H9 (cell line): ENCODE measurements around the gene STARD8. TPM values are rescaled to one million over a fixed set of nuclear protein-coding genes. Genes with fewer than 3 reads are reported as not detected.

Experiments
- DNase-seq: peaks from one replicate; pipeline ENCODE4 v3.0.0-alpha.2; 2017
- H2AFZ ChIP-seq: one replicate; pipeline ENCODE4 v1.6.1; 2013; ENCODE audit warnings: mild to moderate bottlenecking, low read length, control low read depth, moderate library complexity
- H2AK5ac ChIP-seq: 2 replicates; pipeline ENCODE4 v1.6.1; 2013; ENCODE audit warnings: low read length, control low read depth, mixed read lengths; ENCODE audit not compliant: insufficient read length
- H2BK120ac ChIP-seq: one replicate; pipeline ENCODE4 v1.6.1; 2013; ENCODE audit warnings: low read depth, mild to moderate bottlenecking, low read length, control low read depth, inconsistent platforms; ENCODE audit not compliant: poor library complexity, severe bottlenecking
- H2BK12ac ChIP-seq: 2 replicates; pipeline ENCODE4 v1.6.1; 2013; ENCODE audit warnings: low read length, control low read depth, mixed read lengths, low read depth; ENCODE audit not compliant: insufficient read length
- H2BK15ac ChIP-seq: 2 replicates; pipeline ENCODE4 v1.6.1; 2013; ENCODE audit warnings: low read depth, low read length, control low read depth
- H2BK20ac ChIP-seq: one replicate; pipeline ENCODE4 v1.6.1; 2013; ENCODE audit warnings: low read depth, mild to moderate bottlenecking, low read length, control low read depth, inconsistent platforms; ENCODE audit not compliant: poor library complexity, severe bottlenecking
- H2BK5ac ChIP-seq: 2 replicates; pipeline ENCODE4 v1.6.1; 2013; ENCODE audit warnings: low read length, control low read depth, mixed read lengths; ENCODE audit not compliant: insufficient read length
- H3K14ac ChIP-seq: 2 replicates; pipeline ENCODE4 v1.6.1; 2013; ENCODE audit warnings: low read length, control low read depth; ENCODE audit not compliant: insufficient read depth
- H3K18ac ChIP-seq: 2 replicates; pipeline ENCODE4 v1.6.1; 2013; ENCODE audit warnings: low read depth, mild to moderate bottlenecking, mixed read lengths, low read length, control low read depth; ENCODE audit not compliant: insufficient read length
- H3K23ac ChIP-seq: 2 replicates; pipeline ENCODE4 v1.6.1; 2013; ENCODE audit warnings: low read length, control low read depth, mixed read lengths, low read depth; ENCODE audit not compliant: insufficient read length
- H3K23me2 ChIP-seq: 2 replicates; pipeline ENCODE4 v1.6.1; 2013; ENCODE audit warnings: low read depth, mild to moderate bottlenecking, mixed read lengths, low read length, control low read depth; ENCODE audit not compliant: insufficient read length, poor library complexity, severe bottlenecking
- H3K27ac ChIP-seq: 2 replicates; pipeline ENCODE4 v1.5.1; 2013; ENCODE audit warnings: low read length, control low read depth, mixed read lengths, low read depth; ENCODE audit not compliant: insufficient read length
- H3K27me3 ChIP-seq: 2 replicates; pipeline ENCODE4 v1.6.1; 2013; ENCODE audit warnings: low read length, control low read depth, inconsistent platforms; ENCODE audit not compliant: insufficient read depth
- H3K4ac ChIP-seq: 2 replicates; pipeline ENCODE4 v1.6.1; 2013; ENCODE audit warnings: low read depth, mild to moderate bottlenecking, control low read depth, inconsistent platforms, low read length, moderate library complexity
- H3K4me1 ChIP-seq: 2 replicates; pipeline ENCODE4 v1.6.1; 2013; ENCODE audit warnings: low read length, control low read depth, inconsistent platforms; ENCODE audit not compliant: insufficient read depth
- H3K4me2 ChIP-seq: 2 replicates; pipeline ENCODE4 v1.6.1; 2013; ENCODE audit warnings: low read length, control low read depth, mixed read lengths; ENCODE audit not compliant: insufficient read length, insufficient read depth
- H3K56ac ChIP-seq: 2 replicates; pipeline ENCODE4 v1.6.1; 2013; ENCODE audit warnings: low read depth, mild to moderate bottlenecking, mixed read lengths, low read length, control low read depth; ENCODE audit not compliant: insufficient read length
- H3K79me1 ChIP-seq: 2 replicates; pipeline ENCODE4 v1.6.1; 2013; ENCODE audit warnings: low read depth, mild to moderate bottlenecking, moderate library complexity, low read length, control low read depth, inconsistent platforms; ENCODE audit not compliant: insufficient read depth, poor library complexity, severe bottlenecking
- H3K79me2 ChIP-seq: 2 replicates; pipeline ENCODE4 v1.6.1; 2013; ENCODE audit warnings: low read length, control low read depth, inconsistent platforms; ENCODE audit not compliant: insufficient read depth
- H3K9ac ChIP-seq: 2 replicates; pipeline ENCODE4 v1.6.1; 2013; ENCODE audit warnings: low read length, control low read depth, mixed read lengths; ENCODE audit not compliant: insufficient read length; ENCODE audit errors: extremely low read depth
- H3K9me3 ChIP-seq: one replicate; pipeline ENCODE4 v1.6.1; 2013; ENCODE audit warnings: low read depth, low read length, inconsistent platforms; ENCODE audit not compliant: control insufficient read depth
- H3T11ph ChIP-seq: one replicate; pipeline ENCODE4 v1.6.1; 2013; ENCODE audit warnings: mild to moderate bottlenecking, low read length, control low read depth, inconsistent platforms
- H4K20me1 ChIP-seq: one replicate; pipeline ENCODE4 v1.6.1; 2013; ENCODE audit not compliant: control insufficient read depth, insufficient read length, insufficient read depth
- H4K5ac ChIP-seq: 2 replicates; pipeline ENCODE4 v1.6.1; 2013; ENCODE audit warnings: low read depth, mild to moderate bottlenecking, mixed read lengths, low read length, control low read depth; ENCODE audit not compliant: insufficient read length
- H4K8ac ChIP-seq: replicated peaks from 2 replicates; pipeline ENCODE4 v1.6.1; 2013; ENCODE audit warnings: low read length, control low read depth, mixed read lengths, low read depth; ENCODE audit not compliant: insufficient read length
- H4K91ac ChIP-seq: 2 replicates; pipeline ENCODE4 v1.6.1; 2013; ENCODE audit warnings: low read depth, mild to moderate bottlenecking, moderate library complexity, mixed read lengths, low read length, control low read depth; ENCODE audit not compliant: insufficient read length
- H3K27ac Mint-ChIP-seq, 3 experiments: 2 replicates in 2 of 3; 3 replicates in 1 of 3; pipeline ENCODE4 v1.8.0; 2020 to 2021; ENCODE audit warnings: mixed read lengths in 3 of 3, mild to moderate bottlenecking in 1 of 3, moderate library complexity in 1 of 3
- H3K27me3 Mint-ChIP-seq: 2 replicates; pipeline ENCODE4 v1.8.0; 2021; ENCODE audit warnings: low read depth, mild to moderate bottlenecking, moderate library complexity, mixed read lengths
- H3K36me3 Mint-ChIP-seq, 3 experiments: 2 replicates in 2 of 3; 3 replicates in 1 of 3; pipeline ENCODE4 v1.8.0; 2020 to 2021; ENCODE audit warnings: low read depth in 3 of 3, mixed read lengths in 3 of 3; ENCODE audit not compliant: insufficient read depth in 1 of 3
- H3K4me1 Mint-ChIP-seq, 2 experiments: 2 replicates each; pipeline ENCODE4 v1.8.0; 2020; ENCODE audit warnings: mixed read lengths in 2 of 2
- H3K4me3 Mint-ChIP-seq, 2 experiments: 2 replicates in 1 of 2; 3 replicates in 1 of 2; pipeline ENCODE4 v1.8.0; 2020 to 2021; ENCODE audit warnings: mild to moderate bottlenecking in 2 of 2, mixed read lengths in 2 of 2, moderate library complexity in 1 of 2
- H3K9me3 Mint-ChIP-seq, 2 experiments: 2 replicates in 1 of 2; 3 replicates in 1 of 2; pipeline ENCODE4 v1.8.0; 2020; ENCODE audit warnings: mild to moderate bottlenecking in 2 of 2, mixed read lengths in 2 of 2, moderate library complexity in 1 of 2
- WGBS: extraction: QIAGEN DNeasy Blood & Tissue Kit; methylation state at CpG from one replicate; pipeline ENCODE4 v1.1.7; 2013; ENCODE audit warnings: missing lambda C conversion rate, low lambda C conversion rate, mixed read lengths; ENCODE audit not compliant: insufficient read length; ENCODE audit errors: extremely low coverage; 5-methylcytosine and 5-hydroxymethylcytosine counted together
- total RNA-seq: library from RNA; stranded (reverse); gene quantifications from 2 replicates; pipeline ENCODE4 v1.2.1, GENCODE V29; 2021
- TF ChIP-seq, protein P1 (sequence below): fragments of 200-600 bp; sonication (generic); conservative IDR thresholded peaks from 3 replicates; pipeline ENCODE4 v1.8.0; 2021; ENCODE audit warnings: antibody characterized with exemption, mild to moderate bottlenecking

STARD8 gene
- total RNA-seq, 1 experiment from 2014 or later, result 0.52 TPM

DNA sequence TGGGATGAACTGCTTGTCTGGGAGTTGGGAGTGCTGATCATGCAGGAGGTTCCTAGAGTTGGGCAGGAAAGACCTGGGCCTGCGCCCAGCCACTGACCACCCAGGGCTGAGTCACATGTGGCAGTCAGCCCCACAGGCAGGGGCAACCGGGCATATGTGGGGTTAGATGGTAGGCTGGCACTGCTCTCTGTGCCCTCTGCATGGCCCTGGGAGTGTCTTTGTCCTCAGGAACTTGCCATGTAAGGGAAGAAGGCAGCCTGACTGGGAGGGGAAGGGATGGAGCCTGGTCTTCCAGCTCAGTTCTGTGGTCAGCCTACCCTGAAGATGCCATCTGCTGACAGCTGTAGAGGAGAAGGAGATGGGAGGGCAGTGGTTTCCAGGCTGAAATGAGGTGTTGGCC is 111.2 kb downstream of the STARD8 start:
- Histone ChIP-seq H3K23me2 (no peaks in the 10 kb centered on the region), H2BK5ac (no peak overlapping the region), H3K9me3 (peaks cover 50% of the 10 kb centered on the region), H2BK12ac (no peak overlapping the region), H3T11ph (no peak overlapping the region), H4K8ac (no peak overlapping the region), H2AK5ac (no peak overlapping the region), H3K27ac (no peak overlapping the region), H2BK120ac (no peak overlapping the region), H3K4me2 (no peak overlapping the region), H2AFZ (no peak overlapping the region), H3K9ac (no peak overlapping the region), H2BK15ac (no peak overlapping the region), H4K20me1 (no peaks in the 10 kb centered on the region), H2BK20ac (no peak overlapping the region), H3K79me2 (no peaks in the 10 kb centered on the region), H3K27me3 (no peaks in the 10 kb centered on the region), H3K4ac (no peak overlapping the region), H4K91ac (no peak overlapping the region), H3K18ac (no peak overlapping the region), H4K5ac (no peak overlapping the region), H3K56ac (no peak overlapping the region), H3K79me1 (no peaks in the 10 kb centered on the region), H3K14ac (no peak overlapping the region), H3K4me1 (no peaks in the 10 kb centered on the region), H3K23ac (no peak overlapping the region)
- H3K9me3 Mint-ChIP-seq, result peaks cover 71 to 75% of the 10 kb centered on the region in 2 experiments
- no peak for DNase-seq
- no peak overlapping the region for H3K27ac Mint-ChIP-seq
- no peaks in the 10 kb centered on the region for H3K4me1 Mint-ChIP-seq
- no CpG with 5 or more reads among the region's 2 CpGs for WGBS
- peaks cover 22% of the 10 kb centered on the region for H3K27me3 Mint-ChIP-seq
- peaks cover 0 to 4% (median 2%) of the 10 kb centered on the region in 3 experiments; a peak in 3 of 7 replicates for H3K36me3 Mint-ChIP-seq
- TF ChIP-seq, protein P1, sequence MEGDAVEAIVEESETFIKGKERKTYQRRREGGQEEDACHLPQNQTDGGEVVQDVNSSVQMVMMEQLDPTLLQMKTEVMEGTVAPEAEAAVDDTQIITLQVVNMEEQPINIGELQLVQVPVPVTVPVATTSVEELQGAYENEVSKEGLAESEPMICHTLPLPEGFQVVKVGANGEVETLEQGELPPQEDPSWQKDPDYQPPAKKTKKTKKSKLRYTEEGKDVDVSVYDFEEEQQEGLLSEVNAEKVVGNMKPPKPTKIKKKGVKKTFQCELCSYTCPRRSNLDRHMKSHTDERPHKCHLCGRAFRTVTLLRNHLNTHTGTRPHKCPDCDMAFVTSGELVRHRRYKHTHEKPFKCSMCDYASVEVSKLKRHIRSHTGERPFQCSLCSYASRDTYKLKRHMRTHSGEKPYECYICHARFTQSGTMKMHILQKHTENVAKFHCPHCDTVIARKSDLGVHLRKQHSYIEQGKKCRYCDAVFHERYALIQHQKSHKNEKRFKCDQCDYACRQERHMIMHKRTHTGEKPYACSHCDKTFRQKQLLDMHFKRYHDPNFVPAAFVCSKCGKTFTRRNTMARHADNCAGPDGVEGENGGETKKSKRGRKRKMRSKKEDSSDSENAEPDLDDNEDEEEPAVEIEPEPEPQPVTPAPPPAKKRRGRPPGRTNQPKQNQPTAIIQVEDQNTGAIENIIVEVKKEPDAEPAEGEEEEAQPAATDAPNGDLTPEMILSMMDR, result no peak
- H3K4me3 Mint-ChIP-seq, result no peak overlapping the region
